ENCODE data around the gene ZFP1. TPM values are rescaled to one million over a fixed set of nuclear protein-coding genes. Genes with fewer than 3 reads are reported as not detected.

Gene ZFP1
- total and polyA plus RNA-seq, 9 of the 15 experiments (the other 6 are each of a cell fraction or from before 2014, with no cell fraction given), result 2.6 to 14.7 (median 11.6) TPM

DNA sequence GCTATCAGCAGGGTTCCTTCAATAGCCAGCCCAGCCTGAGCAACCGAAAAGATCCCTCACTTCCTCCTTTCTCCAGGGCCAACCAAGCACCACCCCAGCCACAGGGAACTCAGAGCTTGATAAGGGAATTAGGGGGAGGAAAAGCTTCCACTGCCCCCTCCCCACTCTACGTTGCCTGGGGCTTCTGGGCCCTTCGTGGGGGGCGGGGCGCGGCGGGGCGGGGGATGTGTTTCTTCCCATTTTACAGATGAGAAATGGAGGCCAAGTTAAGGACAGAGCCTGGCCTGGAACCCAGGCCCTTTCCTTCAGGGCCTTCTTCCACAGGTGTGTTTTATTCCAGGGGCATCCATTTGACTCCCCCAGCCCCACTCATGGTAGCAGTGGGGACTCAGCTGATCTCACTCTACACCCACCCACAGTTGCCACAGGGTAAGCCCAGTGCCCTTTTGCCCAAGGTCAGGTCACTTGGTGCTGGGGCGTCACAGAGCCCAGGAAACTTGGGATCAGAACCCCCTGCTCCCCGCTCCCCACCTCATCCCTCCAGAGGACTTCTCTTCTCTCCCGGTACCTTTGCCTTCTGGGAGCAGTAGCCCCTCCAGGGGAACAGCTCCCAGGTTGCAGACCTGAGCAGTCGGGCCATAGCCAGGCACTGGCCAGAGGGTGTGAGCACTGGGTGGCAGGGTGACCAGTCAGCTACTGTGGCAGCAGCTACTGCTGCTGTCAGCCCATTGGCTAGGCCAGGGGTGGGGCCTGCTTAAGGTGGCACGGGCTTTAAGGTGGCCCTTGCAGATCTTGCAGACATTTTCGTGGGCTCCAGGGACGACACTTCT lies 32.0 kb upstream of the ZFP1 start, which contains the start of gene LDHD:
LDHD (minus strand) TSS at position 700 of the 830 bp plus-strand sequence; CDS start at position 640, 60 bp downstream.
- H3K4me3 ChIP-seq, result 0 out of 2 replicates have a peak within 1 kb of the TSS, but pooled peaks have one; percentile 1
- H3K36me3 ChIP-seq (ENCODE audit: control insufficient read depth, insufficient read depth, low read length), result no peaks in the 10 kb centered on the region
- peak within 1 kb of the TSS; percentile 32; the same call in 1 of the 2 replicates for H3K4me2 ChIP-seq (ENCODE audit: insufficient read depth, low read length)
- CTCF ChIA-PET (ENCODE audit: low intra/inter-chr PET ratio), result no interaction called here
- in situ Hi-C loops (cut with MboI) (no loop called here), intact Hi-C loops (cut with micrococcal nuclease) (no loop called here)
- no peaks in the 10 kb centered on the region for H3K27me3 ChIP-seq (ENCODE audit: control insufficient read depth in 2 of 2, insufficient read depth in 2 of 2, low read length in 2 of 2)
- peak within 1 kb of the TSS; percentile 3; the same call in 1 of the 3 replicates for H3K27ac ChIP-seq (ENCODE audit: extremely low read depth, low read depth, low read length)
- ATAC-seq (peak; percentile 92), FAIRE-seq (peak; percentile 85), DNase-seq (ENCODE audit: extremely low read depth in 1 of 4, low spot score in 3 of 4) (peak; percentile 55 to 79 (median 76))
- H3K9ac ChIP-seq (ENCODE audit: insufficient read depth in 1 of 2, low read depth in 2 of 2, low read length in 2 of 2), result peak within 1 kb of the TSS in 1 of 2 experiments; percentile 84; a peak in 2 of 4 replicates
- peaks cover 8 to 54% of the 10 kb centered on the region in 2 experiments; a peak in 4 of 5 replicates for H3K4me1 ChIP-seq (replicated peaks in 1 of 2; ENCODE audit: control insufficient read depth in 2 of 2, insufficient read depth in 2 of 2, low read length in 2 of 2)
- POLR2A ChIA-PET, result interaction anchor here (0.6 to 2.3 kb wide), 5 partner anchors 8 to 450 kb away, joined by 3 to 7 read pairs (median 3); no protein-coding TSS in a partner anchor
- peak within 1 kb of the TSS; percentile 74 for H2AFZ ChIP-seq (ENCODE audit: low read depth, low read length)
- peaks cover 3% of the 10 kb centered on the region for H3K9me1 ChIP-seq (ENCODE audit: control insufficient read depth, insufficient read depth, low read length)
- H4K20me1 ChIP-seq (replicated peaks; ENCODE audit: control insufficient read depth, insufficient read depth, low read length), result no peaks in the 10 kb centered on the region
- 36% methylated on average over 14 of the region's 15 CpGs for WGBS (ENCODE audit: insufficient coverage, low coverage, missing lambda C conversion rate)
- no TSS peak for BruUV-seq (replicated peaks)
- no peaks in the 10 kb centered on the region; the same call in 1 of the 2 replicates for H3K9me3 ChIP-seq (replicated peaks; ENCODE audit: control insufficient read depth, insufficient read depth, low read depth, low read length)
- H3K79me2 ChIP-seq (ENCODE audit: control insufficient read depth, insufficient read depth, low read length), result no peaks in the 10 kb centered on the region
- TF ChIP-seq, protein P1, sequence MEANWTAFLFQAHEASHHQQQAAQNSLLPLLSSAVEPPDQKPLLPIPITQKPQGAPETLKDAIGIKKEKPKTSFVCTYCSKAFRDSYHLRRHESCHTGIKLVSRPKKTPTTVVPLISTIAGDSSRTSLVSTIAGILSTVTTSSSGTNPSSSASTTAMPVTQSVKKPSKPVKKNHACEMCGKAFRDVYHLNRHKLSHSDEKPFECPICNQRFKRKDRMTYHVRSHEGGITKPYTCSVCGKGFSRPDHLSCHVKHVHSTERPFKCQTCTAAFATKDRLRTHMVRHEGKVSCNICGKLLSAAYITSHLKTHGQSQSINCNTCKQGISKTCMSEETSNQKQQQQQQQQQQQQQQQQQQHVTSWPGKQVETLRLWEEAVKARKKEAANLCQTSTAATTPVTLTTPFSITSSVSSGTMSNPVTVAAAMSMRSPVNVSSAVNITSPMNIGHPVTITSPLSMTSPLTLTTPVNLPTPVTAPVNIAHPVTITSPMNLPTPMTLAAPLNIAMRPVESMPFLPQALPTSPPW (CRISPR knock-in tag; IDR thresholded peaks at IDR 0.05), result peak; percentile 10; the same call in 1 of the 2 replicates
- TF ChIP-seq RCOR1 (IDR thresholded peaks at IDR 0.05; ENCODE audit: borderline replicate concordance in 1 of 2, low read depth in 2 of 2, low read length in 2 of 2) (peak in 1 of 2 experiments; percentile 28; a peak in 1 of 4 replicates), POLR2G (IDR thresholded peaks at IDR 0.05; ENCODE audit: low read depth, low read length) (peak; percentile 45), FOXP1 (CRISPR knock-in tag; IDR thresholded peaks at IDR 0.05) (0 out of 2 replicates have a peak, but pooled peaks have one; percentile 30), CBX5 (IDR thresholded peaks at IDR 0.05; ENCODE audit: borderline replicate concordance, low read depth) (no peak), ZBTB7A (IDR thresholded peaks at IDR 0.05; ENCODE audit: borderline replicate concordance, control insufficient read depth, low read depth, low read length) (peak; percentile 33; the same call in 1 of the 2 replicates), MAZ (CRISPR knock-in tag; conservative IDR thresholded peaks at IDR 0.05 in 1 of 2, IDR thresholded peaks at IDR 0.05 in 1 of 2) (peak in 1 of 2 experiments; percentile 31; a peak in 1 of 4 replicates), ESRRA (IDR thresholded peaks at IDR 0.05; ENCODE audit: borderline replicate concordance, low read depth) (peak; percentile 77), SIX5 (IDR thresholded peaks at IDR 0.05; ENCODE audit: borderline replicate concordance in 1 of 2, insufficient read depth in 1 of 2, low read depth in 1 of 2, low read length in 2 of 2) (no peak), LEF1 (IDR thresholded peaks at IDR 0.05) (no peak)
- TF ChIP-seq, protein P2, sequence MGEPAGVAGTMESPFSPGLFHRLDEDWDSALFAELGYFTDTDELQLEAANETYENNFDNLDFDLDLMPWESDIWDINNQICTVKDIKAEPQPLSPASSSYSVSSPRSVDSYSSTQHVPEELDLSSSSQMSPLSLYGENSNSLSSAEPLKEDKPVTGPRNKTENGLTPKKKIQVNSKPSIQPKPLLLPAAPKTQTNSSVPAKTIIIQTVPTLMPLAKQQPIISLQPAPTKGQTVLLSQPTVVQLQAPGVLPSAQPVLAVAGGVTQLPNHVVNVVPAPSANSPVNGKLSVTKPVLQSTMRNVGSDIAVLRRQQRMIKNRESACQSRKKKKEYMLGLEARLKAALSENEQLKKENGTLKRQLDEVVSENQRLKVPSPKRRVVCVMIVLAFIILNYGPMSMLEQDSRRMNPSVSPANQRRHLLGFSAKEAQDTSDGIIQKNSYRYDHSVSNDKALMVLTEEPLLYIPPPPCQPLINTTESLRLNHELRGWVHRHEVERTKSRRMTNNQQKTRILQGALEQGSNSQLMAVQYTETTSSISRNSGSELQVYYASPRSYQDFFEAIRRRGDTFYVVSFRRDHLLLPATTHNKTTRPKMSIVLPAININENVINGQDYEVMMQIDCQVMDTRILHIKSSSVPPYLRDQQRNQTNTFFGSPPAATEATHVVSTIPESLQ (CRISPR knock-in tag; IDR thresholded peaks at IDR 0.05), result no peak
- TF ChIP-seq, protein P3, sequence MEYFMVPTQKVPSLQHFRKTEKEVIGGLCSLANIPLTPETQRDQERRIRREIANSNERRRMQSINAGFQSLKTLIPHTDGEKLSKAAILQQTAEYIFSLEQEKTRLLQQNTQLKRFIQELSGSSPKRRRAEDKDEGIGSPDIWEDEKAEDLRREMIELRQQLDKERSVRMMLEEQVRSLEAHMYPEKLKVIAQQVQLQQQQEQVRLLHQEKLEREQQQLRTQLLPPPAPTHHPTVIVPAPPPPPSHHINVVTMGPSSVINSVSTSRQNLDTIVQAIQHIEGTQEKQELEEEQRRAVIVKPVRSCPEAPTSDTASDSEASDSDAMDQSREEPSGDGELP (CRISPR knock-in tag; IDR thresholded peaks at IDR 0.05; ENCODE audit: borderline replicate concordance), result peak; percentile 41; the same call in 1 of the 2 replicates

All from K562 (cell line).